ENCODE results near the gene LYPD6B. TPM values are rescaled to one million over a fixed set of nuclear protein-coding genes. Genes with fewer than 3 reads are reported as not detected.

LYPD6B gene
- total and polyA plus RNA-seq, 10 of the 15 experiments (the other 5 are each of a cell fraction or from before 2014, with no cell fraction given), result 1.0 to 6.6 (median 4.0) TPM

DNA sequence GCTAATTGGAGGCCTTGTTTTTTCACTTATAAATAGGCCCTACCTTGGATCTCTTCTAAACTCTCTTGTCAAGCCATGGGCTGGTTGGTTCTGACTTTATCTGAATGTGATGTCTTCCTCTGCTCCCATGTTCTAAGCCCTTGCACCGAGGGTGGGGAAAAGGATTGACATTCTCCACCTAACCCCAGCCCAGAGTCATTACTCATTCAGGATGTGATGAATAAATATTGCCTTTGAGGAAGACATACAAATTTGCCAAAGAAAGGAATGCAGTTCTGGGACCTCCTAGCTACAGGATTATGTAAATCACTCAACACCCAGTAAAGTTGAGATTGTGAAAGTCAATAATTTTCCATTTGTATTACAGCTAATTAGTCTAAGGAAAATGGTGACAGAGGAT, 149.8 kb downstream of the LYPD6B start:
- SMC1A ChIA-PET (ENCODE audit: uncharacterized antibody, unreplicated experiment), result interaction anchor here (1.2 to 1.3 kb wide), 2 partner anchors 11 to 13 kb away, joined by 3 read pairs; no protein-coding TSS in a partner anchor
- RAD21 ChIA-PET (ENCODE audit: unreplicated experiment), result no interaction called here
- Histone ChIP-seq H3K27me3 (replicated peaks in 1 of 2; ENCODE audit: control insufficient read depth in 2 of 2, insufficient read depth in 2 of 2, low read length in 1 of 2) (no peaks in the 10 kb centered on the region), H3K36me3 (ENCODE audit: control insufficient read depth in 2 of 2, insufficient read depth in 2 of 2, low read length in 1 of 2) (no peaks in the 10 kb centered on the region; a peak in 1 of 4 replicates), H3K4me2 (ENCODE audit: control insufficient read depth, insufficient read depth) (no peak overlapping the region), H4K20me1 (ENCODE audit: control insufficient read depth, insufficient read depth) (no peaks in the 10 kb centered on the region), H2AFZ (ENCODE audit: control insufficient read depth, low read depth, low read length) (no peak overlapping the region), H3K79me2 (ENCODE audit: control insufficient read depth, insufficient read depth, low read length) (no peaks in the 10 kb centered on the region), H3K4me1 (ENCODE audit: control insufficient read depth, insufficient read depth, low read length) (no peaks in the 10 kb centered on the region), H3K27ac (ENCODE audit: control insufficient read depth, insufficient read depth) (no peak overlapping the region), H3K9ac (ENCODE audit: control insufficient read depth, insufficient read depth, low read length) (no peak overlapping the region), H3K9me3 (replicated peaks; ENCODE audit: control insufficient read depth, insufficient read depth, low read length) (no peaks in the 10 kb centered on the region), H3K4me3 (no peak overlapping the region)
- in situ Hi-C loops (cut with MboI), result no loop called here
- POLR2A ChIA-PET, result no interaction called here
- TF ChIP-seq, protein P1, sequence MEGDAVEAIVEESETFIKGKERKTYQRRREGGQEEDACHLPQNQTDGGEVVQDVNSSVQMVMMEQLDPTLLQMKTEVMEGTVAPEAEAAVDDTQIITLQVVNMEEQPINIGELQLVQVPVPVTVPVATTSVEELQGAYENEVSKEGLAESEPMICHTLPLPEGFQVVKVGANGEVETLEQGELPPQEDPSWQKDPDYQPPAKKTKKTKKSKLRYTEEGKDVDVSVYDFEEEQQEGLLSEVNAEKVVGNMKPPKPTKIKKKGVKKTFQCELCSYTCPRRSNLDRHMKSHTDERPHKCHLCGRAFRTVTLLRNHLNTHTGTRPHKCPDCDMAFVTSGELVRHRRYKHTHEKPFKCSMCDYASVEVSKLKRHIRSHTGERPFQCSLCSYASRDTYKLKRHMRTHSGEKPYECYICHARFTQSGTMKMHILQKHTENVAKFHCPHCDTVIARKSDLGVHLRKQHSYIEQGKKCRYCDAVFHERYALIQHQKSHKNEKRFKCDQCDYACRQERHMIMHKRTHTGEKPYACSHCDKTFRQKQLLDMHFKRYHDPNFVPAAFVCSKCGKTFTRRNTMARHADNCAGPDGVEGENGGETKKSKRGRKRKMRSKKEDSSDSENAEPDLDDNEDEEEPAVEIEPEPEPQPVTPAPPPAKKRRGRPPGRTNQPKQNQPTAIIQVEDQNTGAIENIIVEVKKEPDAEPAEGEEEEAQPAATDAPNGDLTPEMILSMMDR (IDR thresholded peaks at IDR 0.05 in 2 of 3, conservative IDR thresholded peaks at IDR 0.05 in 1 of 3; ENCODE audit: control insufficient read depth in 2 of 3, extremely low read depth in 1 of 3, insufficient read depth in 1 of 3, low read depth in 3 of 3, low read length in 3 of 3), result no peak
- no peak for TF ChIP-seq RBBP5 (conservative IDR thresholded peaks at IDR 0.05)
- TF ChIP-seq, protein P2, sequence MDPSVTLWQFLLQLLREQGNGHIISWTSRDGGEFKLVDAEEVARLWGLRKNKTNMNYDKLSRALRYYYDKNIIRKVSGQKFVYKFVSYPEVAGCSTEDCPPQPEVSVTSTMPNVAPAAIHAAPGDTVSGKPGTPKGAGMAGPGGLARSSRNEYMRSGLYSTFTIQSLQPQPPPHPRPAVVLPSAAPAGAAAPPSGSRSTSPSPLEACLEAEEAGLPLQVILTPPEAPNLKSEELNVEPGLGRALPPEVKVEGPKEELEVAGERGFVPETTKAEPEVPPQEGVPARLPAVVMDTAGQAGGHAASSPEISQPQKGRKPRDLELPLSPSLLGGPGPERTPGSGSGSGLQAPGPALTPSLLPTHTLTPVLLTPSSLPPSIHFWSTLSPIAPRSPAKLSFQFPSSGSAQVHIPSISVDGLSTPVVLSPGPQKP (IDR thresholded peaks at IDR 0.05; ENCODE audit: low read depth, low read length), result no peak
- TF ChIP-seq EED (IDR thresholded peaks at IDR 0.05; ENCODE audit: low read depth), result no peak
- TF ChIP-seq SUZ12 (IDR thresholded peaks at IDR 0.05; ENCODE audit: unreplicated experiment), result no peak
- no peak for TF ChIP-seq PAX5 (IDR thresholded peaks at IDR 0.05; ENCODE audit: borderline replicate concordance, low read depth, low read length)
- no peak for TF ChIP-seq JUND (IDR thresholded peaks at IDR 0.05; ENCODE audit: low read depth, low read length)
- no peak for TF ChIP-seq TCF12 (IDR thresholded peaks at IDR 0.05; ENCODE audit: low read depth, low read length)
- no peak for TF ChIP-seq SMC3 (IDR thresholded peaks at IDR 0.05; ENCODE audit: borderline replicate concordance, low read length)
- TF ChIP-seq EZH2 (IDR thresholded peaks at IDR 0.05; ENCODE audit: borderline replicate concordance, control insufficient read depth, low read depth, low read length), result no peak
- no peak for TF ChIP-seq JUNB (IDR thresholded peaks at IDR 0.05)
- TF ChIP-seq HDAC6 (IDR thresholded peaks at IDR 0.05; ENCODE audit: unreplicated experiment), result no peak
- no peak for TF ChIP-seq BMI1 (IDR thresholded peaks at IDR 0.05; ENCODE audit: borderline replicate concordance)
- TF ChIP-seq NR2C2 (IDR thresholded peaks at IDR 0.05; ENCODE audit: borderline replicate concordance, control insufficient read depth, insufficient read length, low read depth), result no peak
- no peak for TF ChIP-seq HDAC2 (IDR thresholded peaks at IDR 0.05)
- TF ChIP-seq, protein P3, sequence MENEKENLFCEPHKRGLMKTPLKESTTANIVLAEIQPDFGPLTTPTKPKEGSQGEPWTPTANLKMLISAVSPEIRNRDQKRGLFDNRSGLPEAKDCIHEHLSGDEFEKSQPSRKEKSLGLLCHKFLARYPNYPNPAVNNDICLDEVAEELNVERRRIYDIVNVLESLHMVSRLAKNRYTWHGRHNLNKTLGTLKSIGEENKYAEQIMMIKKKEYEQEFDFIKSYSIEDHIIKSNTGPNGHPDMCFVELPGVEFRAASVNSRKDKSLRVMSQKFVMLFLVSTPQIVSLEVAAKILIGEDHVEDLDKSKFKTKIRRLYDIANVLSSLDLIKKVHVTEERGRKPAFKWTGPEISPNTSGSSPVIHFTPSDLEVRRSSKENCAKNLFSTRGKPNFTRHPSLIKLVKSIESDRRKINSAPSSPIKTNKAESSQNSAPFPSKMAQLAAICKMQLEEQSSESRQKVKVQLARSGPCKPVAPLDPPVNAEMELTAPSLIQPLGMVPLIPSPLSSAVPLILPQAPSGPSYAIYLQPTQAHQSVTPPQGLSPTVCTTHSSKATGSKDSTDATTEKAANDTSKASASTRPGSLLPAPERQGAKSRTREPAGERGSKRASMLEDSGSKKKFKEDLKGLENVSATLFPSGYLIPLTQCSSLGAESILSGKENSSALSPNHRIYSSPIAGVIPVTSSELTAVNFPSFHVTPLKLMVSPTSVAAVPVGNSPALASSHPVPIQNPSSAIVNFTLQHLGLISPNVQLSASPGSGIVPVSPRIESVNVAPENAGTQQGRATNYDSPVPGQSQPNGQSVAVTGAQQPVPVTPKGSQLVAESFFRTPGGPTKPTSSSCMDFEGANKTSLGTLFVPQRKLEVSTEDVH (IDR thresholded peaks at IDR 0.05; ENCODE audit: low read depth, partially characterized antibody), result no peak
- no peak for TF ChIP-seq ZNF622 (IDR thresholded peaks at IDR 0.05)
- TF ChIP-seq SRF (IDR thresholded peaks at IDR 0.05; ENCODE audit: low read depth in 2 of 2, low read length in 2 of 2), result no peak
- ATAC-seq (no peak), FAIRE-seq (no peak), DNase-seq (ENCODE audit: low read depth, low spot score) (no peak)
- no TSS peak for BruUV-seq (replicated peaks)
- intact Hi-C loops (cut with micrococcal nuclease; ENCODE audit: unreplicated experiment), result no loop called here
- CTCF ChIA-PET, result interaction anchor here (1.0 kb wide), 1 partner anchor 171 kb away, joined by 3 read pairs; no protein-coding TSS in a partner anchor
- WGBS (ENCODE audit: insufficient coverage, insufficient replicate concordance, low lambda C conversion rate, missing lambda C conversion rate), result 6% methylated on average over 1 of the region's 1 CpG
